ENCODE data around the gene PPM1H. TPM values are rescaled to one million over a fixed set of nuclear protein-coding genes. Genes with fewer than 3 reads are reported as not detected.
A peak's percentile ranks its signal among the peaks of the same experiment; 100 is the strongest.

Gene PPM1H
- total RNA-seq, 1 donor from 2014 or later, result 3.9 TPM

DNA sequence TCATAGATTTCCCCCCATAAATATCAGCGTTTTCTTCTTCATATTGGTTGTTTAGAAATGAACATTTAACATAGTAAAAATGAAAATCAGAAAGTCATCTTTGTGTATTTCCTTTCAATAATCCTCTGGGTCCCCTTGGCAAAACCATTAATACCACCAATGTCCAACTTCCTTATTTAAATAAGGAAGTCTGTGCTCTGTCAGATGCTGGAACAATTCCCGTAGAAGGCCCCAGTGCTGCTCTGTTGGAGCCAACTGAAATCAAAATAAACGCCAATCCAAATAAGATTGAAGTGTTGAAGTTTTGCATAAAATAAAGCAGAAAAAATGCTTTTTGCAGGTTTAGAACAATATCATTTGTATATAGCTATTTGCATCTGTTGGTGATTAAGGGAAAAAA lies 93.1 kb downstream of the PPM1H start:
- no peak overlapping the region for H3K4me3 ChIP-seq (ENCODE audit: low read depth, low read length)
- no peak for DNase-seq (ENCODE audit: low read depth)
- TF ChIP-seq, protein P1, sequence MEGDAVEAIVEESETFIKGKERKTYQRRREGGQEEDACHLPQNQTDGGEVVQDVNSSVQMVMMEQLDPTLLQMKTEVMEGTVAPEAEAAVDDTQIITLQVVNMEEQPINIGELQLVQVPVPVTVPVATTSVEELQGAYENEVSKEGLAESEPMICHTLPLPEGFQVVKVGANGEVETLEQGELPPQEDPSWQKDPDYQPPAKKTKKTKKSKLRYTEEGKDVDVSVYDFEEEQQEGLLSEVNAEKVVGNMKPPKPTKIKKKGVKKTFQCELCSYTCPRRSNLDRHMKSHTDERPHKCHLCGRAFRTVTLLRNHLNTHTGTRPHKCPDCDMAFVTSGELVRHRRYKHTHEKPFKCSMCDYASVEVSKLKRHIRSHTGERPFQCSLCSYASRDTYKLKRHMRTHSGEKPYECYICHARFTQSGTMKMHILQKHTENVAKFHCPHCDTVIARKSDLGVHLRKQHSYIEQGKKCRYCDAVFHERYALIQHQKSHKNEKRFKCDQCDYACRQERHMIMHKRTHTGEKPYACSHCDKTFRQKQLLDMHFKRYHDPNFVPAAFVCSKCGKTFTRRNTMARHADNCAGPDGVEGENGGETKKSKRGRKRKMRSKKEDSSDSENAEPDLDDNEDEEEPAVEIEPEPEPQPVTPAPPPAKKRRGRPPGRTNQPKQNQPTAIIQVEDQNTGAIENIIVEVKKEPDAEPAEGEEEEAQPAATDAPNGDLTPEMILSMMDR (conservative IDR thresholded peaks at IDR 0.05; ENCODE audit: low read depth, low read length), result no peak

DNA sequence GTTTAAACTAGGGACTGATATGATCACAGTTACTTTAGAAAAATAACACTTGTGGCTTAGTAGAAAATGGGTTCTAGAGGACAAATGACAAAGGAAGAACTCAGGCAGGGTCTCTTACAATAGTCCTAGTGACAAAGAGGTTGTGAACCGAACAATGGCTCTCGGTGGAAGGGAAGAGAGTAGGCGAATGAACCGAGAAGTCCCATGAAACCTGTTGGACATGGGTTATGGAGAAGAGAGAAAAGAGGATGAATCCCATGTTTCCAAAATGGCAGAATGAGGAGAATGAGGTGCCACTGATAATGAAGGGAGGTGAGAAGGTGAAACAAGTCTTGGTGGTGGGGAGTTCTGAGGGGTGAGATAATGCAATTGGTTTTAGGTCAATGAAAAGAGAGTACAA lies 94.1 kb downstream of the PPM1H start:
- no peak overlapping the region for H3K4me3 ChIP-seq (ENCODE audit: low read depth, low read length)
- TF ChIP-seq, protein P1 (conservative IDR thresholded peaks at IDR 0.05; ENCODE audit: low read depth, low read length), result no peak
- no peak for DNase-seq (ENCODE audit: low read depth)

DNA sequence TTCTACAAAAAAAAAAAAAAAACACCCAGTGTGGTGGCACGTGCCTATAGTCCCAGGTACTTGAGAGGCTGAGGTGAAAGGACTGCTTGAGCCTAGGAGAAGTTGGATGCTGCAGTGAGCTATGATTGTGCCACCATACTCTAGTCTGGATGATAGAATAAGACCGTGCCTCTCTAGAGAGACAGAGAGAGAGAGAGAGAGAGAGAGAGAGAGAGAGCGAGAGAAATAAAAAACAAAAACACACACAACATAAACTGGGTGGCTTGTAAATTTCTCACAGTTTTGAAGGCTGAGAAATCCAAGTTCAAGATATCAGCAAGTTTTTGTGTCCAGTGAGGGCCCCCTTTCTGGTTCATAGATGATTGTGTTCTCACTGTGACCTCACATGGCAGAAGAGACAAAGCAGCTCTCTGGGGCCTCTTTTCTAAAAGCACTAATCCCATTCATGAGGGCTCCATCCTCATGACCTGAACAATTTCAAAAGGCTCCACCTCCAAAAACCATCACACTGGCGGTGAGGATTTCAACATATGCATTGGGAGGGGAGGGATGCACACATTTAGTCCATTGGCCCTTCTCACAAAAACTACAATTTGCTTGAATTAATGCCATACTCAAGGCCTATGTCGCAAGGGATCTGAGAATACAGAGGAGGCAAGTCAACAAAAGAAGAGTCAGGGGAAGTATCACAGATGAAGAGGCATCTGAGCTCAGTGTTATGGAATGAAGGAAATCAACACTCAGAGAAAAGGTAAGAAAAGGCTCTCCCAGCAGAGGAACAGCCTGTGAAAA lies 94.9 kb downstream of the PPM1H start:
- no peak for DNase-seq (ENCODE audit: low read depth)
- no peak overlapping the region for H3K4me3 ChIP-seq (ENCODE audit: low read depth, low read length)
- TF ChIP-seq, protein P1 (conservative IDR thresholded peaks at IDR 0.05; ENCODE audit: low read depth, low read length), result no peak

DNA sequence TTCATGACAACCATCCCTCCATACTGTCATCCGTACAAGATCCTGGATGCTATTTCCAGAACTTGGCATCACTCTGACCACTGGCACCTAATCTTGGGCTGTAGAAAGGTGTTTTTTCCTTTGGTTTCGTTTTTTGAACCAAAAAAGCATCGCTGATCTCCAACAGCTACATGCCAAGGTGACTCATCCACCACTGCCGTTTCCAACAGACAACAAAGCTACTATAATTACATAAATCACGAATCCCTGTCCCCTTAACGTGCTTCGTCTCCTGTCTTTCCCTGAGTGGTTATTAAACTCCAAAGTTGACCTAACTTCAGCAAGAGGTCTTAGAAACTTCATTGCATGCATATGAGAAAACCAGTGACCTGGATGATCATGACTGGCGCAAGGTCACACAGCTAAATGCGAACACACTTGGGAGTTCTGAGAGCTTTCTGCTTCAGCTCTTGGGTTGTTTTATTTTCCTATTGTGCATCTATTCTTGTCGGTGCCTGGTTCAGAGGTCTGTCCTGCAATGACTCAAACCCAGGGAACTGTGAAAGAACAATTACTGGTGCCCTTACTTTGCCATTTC lies 99.9 kb downstream of the PPM1H start:
- peak overlapping the region; percentile 1 for H3K4me3 ChIP-seq (ENCODE audit: low read depth, low read length)
- TF ChIP-seq, protein P1 (conservative IDR thresholded peaks at IDR 0.05; ENCODE audit: low read depth, low read length), result no peak
- DNase-seq (ENCODE audit: low read depth), result peak; percentile 81

DNA sequence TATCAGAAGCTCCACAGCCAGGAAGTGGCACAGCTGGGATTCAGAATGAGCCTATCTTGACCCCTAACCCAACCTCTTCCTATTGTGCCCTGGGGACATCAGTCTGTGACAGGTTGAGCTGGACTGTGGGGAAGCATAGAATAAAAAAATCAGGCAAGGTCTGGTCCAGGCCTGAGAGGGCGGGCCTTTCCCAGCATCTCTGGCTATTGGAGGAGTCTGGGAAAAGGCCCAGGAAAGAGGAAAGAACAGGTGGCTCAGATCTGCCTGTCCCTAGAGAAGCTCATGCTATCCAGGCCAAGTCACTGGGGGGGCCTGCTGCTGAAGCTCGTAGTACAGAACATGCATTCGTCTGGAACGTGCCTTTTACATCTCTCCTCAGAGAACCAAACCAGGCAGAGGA lies 100.5 kb downstream of the PPM1H start:
- DNase-seq (ENCODE audit: low read depth), result no peak
- H3K4me3 ChIP-seq (ENCODE audit: low read depth, low read length), result no peak overlapping the region
- TF ChIP-seq, protein P1 (conservative IDR thresholded peaks at IDR 0.05; ENCODE audit: low read depth, low read length), result no peak

DNA sequence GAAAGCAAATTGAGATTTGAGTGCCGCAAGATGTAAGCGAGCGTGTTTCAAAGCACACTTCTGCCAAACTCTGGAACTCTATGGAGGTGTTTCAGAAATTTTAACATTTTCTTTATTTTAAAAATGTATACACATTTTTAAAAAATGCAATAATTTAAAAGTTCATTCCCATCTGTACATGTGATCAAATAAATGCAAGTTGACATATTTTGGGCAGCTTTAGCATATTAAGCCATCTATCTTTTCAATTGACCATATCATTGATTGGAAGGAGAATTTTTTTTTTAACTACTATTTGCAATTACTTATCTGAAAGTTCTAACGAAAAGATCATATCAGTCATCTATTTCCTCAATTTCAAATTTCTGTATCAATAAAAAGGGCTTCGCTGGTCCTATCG lies 101.3 kb downstream of the PPM1H start:
- DNase-seq (ENCODE audit: low read depth), result no peak
- H3K4me3 ChIP-seq (ENCODE audit: low read depth, low read length), result no peak overlapping the region
- TF ChIP-seq, protein P1 (conservative IDR thresholded peaks at IDR 0.05; ENCODE audit: low read depth, low read length), result no peak

DNA sequence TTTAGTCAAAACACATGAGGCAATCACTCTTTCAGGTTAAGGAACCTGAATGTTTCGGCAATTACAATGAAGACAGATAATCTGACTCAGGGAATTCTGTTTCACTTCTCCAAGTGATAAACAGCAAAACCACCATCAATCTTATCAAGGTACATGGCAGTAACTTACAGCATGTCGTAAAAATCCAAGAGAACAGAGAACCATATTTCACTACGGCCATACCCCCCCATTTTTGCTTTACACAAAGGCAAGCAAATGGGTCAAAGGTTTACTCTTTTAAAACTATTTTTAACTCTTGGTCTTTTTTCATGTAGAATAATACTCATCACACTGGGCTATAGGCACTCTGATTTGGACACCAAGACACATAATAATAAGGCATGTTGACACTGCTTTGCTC lies 102.4 kb downstream of the PPM1H start:
- H3K4me3 ChIP-seq (ENCODE audit: low read depth, low read length), result no peak overlapping the region
- no peak for DNase-seq (ENCODE audit: low read depth)
- TF ChIP-seq, protein P1 (conservative IDR thresholded peaks at IDR 0.05; ENCODE audit: low read depth, low read length), result no peak
